Measurements from ENCODE around the gene NR3C2.
"Not testable (repeated sequence)": the region's sequence is repeated elsewhere in the genome, so short reads cannot be mapped to it uniquely, and the experiment has no call there.

NR3C2 gene

GRCh38 chr4:148089624-148090023 lies 352.6 kb downstream of the NR3C2 start:
- Histone ChIP-seq H3K36me3 (ENCODE audit: control insufficient read depth, insufficient read depth, low read length, severe bottlenecking) (no peaks in the 10 kb centered on the region), H3K27me3 (replicated peaks; ENCODE audit: control insufficient read depth, insufficient read depth, low read length) (no peaks in the 10 kb centered on the region), H3K4me3 (ENCODE audit: low read length) (no peak overlapping the region), H3K9me3 (ENCODE audit: control insufficient read depth, low read length) (no peaks in the 10 kb centered on the region), H3K4me1 (ENCODE audit: control insufficient read depth, insufficient read depth, low read length) (no peaks in the 10 kb centered on the region), H3K9ac (ENCODE audit: low read length) (no peak overlapping the region)
- DNase-seq (ENCODE audit: low read depth): no peak

GRCh38 chr4:148083073-148083472 lies 359.1 kb downstream of the NR3C2 start:
- H3K27me3 ChIP-seq (replicated peaks; ENCODE audit: control insufficient read depth, insufficient read depth, low read length); H3K4me3 ChIP-seq (ENCODE audit: low read length); H3K9ac ChIP-seq (ENCODE audit: low read length); H3K9me3 ChIP-seq (ENCODE audit: control insufficient read depth, low read length); H3K36me3 ChIP-seq (ENCODE audit: control insufficient read depth, insufficient read depth, low read length, severe bottlenecking); H3K4me1 ChIP-seq (ENCODE audit: control insufficient read depth, insufficient read depth, low read length); DNase-seq (ENCODE audit: low read depth): not testable (repeated sequence)

GRCh38 chr4:148081745-148082144 lies 360.5 kb downstream of the NR3C2 start:
- peaks cover 16% of the 10 kb centered on the region for H3K4me1 ChIP-seq (ENCODE audit: control insufficient read depth, insufficient read depth, low read length)
- H3K36me3 ChIP-seq (ENCODE audit: control insufficient read depth, insufficient read depth, low read length, severe bottlenecking): peaks cover 5% of the 10 kb centered on the region
- no peak overlapping the region for H3K4me3 ChIP-seq (ENCODE audit: low read length)
- peaks cover 5% of the 10 kb centered on the region for H3K9me3 ChIP-seq (ENCODE audit: control insufficient read depth, low read length)
- no peaks in the 10 kb centered on the region for H3K27me3 ChIP-seq (replicated peaks; ENCODE audit: control insufficient read depth, insufficient read depth, low read length)
- no peak overlapping the region for H3K9ac ChIP-seq (ENCODE audit: low read length)
- no peak for DNase-seq (ENCODE audit: low read depth)

- no peak overlapping the region for H3K4me3 ChIP-seq (ENCODE audit: low read length)
- no peak for DNase-seq (ENCODE audit: low read depth)
- H3K9me3 ChIP-seq (ENCODE audit: control insufficient read depth, low read length): peaks cover 5% of the 10 kb centered on the region
- H3K36me3 ChIP-seq (ENCODE audit: control insufficient read depth, insufficient read depth, low read length, severe bottlenecking): peaks cover 5% of the 10 kb centered on the region
- H3K27me3 ChIP-seq (replicated peaks; ENCODE audit: control insufficient read depth, insufficient read depth, low read length): no peaks in the 10 kb centered on the region
- H3K4me1 ChIP-seq (ENCODE audit: control insufficient read depth, insufficient read depth, low read length): peaks cover 16% of the 10 kb centered on the region
- H3K9ac ChIP-seq (ENCODE audit: low read length): no peak overlapping the region
Measured at GRCh38 chr4:148081267-148081666, 360.9 kb downstream of the NR3C2 start.

- peaks cover 16% of the 10 kb centered on the region for H3K36me3 ChIP-seq (ENCODE audit: control insufficient read depth, insufficient read depth, low read length, severe bottlenecking)
- no peak for DNase-seq (ENCODE audit: low read depth)
Measured at GRCh38 chr4:148079961-148080360, 362.3 kb downstream of the NR3C2 start.

GRCh38 chr4:148078061-148078460 lies 364.2 kb downstream of the NR3C2 start:
- Histone ChIP-seq H3K4me1 (ENCODE audit: control insufficient read depth, insufficient read depth, low read length) (peaks cover 16% of the 10 kb centered on the region), H3K9me3 (ENCODE audit: control insufficient read depth, low read length) (peaks cover 17% of the 10 kb centered on the region), H3K9ac (ENCODE audit: low read length) (no peak overlapping the region), H3K4me3 (ENCODE audit: low read length) (no peak overlapping the region), H3K36me3 (ENCODE audit: control insufficient read depth, insufficient read depth, low read length, severe bottlenecking) (peaks cover 33% of the 10 kb centered on the region), H3K27me3 (replicated peaks; ENCODE audit: control insufficient read depth, insufficient read depth, low read length) (no peaks in the 10 kb centered on the region)
- no peak for DNase-seq (ENCODE audit: low read depth)

More at GRCh38 chr4:148079961-148080360, 362.3 kb downstream of the NR3C2 start:
- Histone ChIP-seq H3K27me3 (replicated peaks; ENCODE audit: control insufficient read depth, insufficient read depth, low read length) (no peaks in the 10 kb centered on the region), H3K4me1 (ENCODE audit: control insufficient read depth, insufficient read depth, low read length) (peaks cover 16% of the 10 kb centered on the region), H3K9me3 (ENCODE audit: control insufficient read depth, low read length) (peaks cover 13% of the 10 kb centered on the region), H3K9ac (ENCODE audit: low read length) (no peak overlapping the region), H3K4me3 (ENCODE audit: low read length) (no peak overlapping the region)

GRCh38 chr4:148077581-148077980 lies 364.6 kb downstream of the NR3C2 start:
- H3K4me1 ChIP-seq (ENCODE audit: control insufficient read depth, insufficient read depth, low read length): peaks cover 16% of the 10 kb centered on the region
- no peak overlapping the region for H3K9ac ChIP-seq (ENCODE audit: low read length)
- H3K36me3 ChIP-seq (ENCODE audit: control insufficient read depth, insufficient read depth, low read length, severe bottlenecking): peaks cover 34% of the 10 kb centered on the region
- DNase-seq (ENCODE audit: low read depth): no peak
- no peak overlapping the region for H3K4me3 ChIP-seq (ENCODE audit: low read length)
- H3K27me3 ChIP-seq (replicated peaks; ENCODE audit: control insufficient read depth, insufficient read depth, low read length): no peaks in the 10 kb centered on the region
- H3K9me3 ChIP-seq (ENCODE audit: control insufficient read depth, low read length): peaks cover 17% of the 10 kb centered on the region

- Histone ChIP-seq H3K36me3 (ENCODE audit: control insufficient read depth, insufficient read depth, low read length, severe bottlenecking) (peaks cover 40% of the 10 kb centered on the region), H3K27me3 (replicated peaks; ENCODE audit: control insufficient read depth, insufficient read depth, low read length) (no peaks in the 10 kb centered on the region), H3K4me3 (ENCODE audit: low read length) (no peak overlapping the region), H3K4me1 (ENCODE audit: control insufficient read depth, insufficient read depth, low read length) (peaks cover 16% of the 10 kb centered on the region), H3K9ac (ENCODE audit: low read length) (no peak overlapping the region), H3K9me3 (ENCODE audit: control insufficient read depth, low read length) (peaks cover 17% of the 10 kb centered on the region)
- DNase-seq (ENCODE audit: low read depth): no peak
Measured at GRCh38 chr4:148076964-148077363, 365.2 kb downstream of the NR3C2 start.

- Histone ChIP-seq H3K36me3 (ENCODE audit: control insufficient read depth, insufficient read depth, low read length, severe bottlenecking) (peaks cover 41% of the 10 kb centered on the region), H3K9ac (ENCODE audit: low read length) (no peak overlapping the region), H3K9me3 (ENCODE audit: control insufficient read depth, low read length) (peaks cover 17% of the 10 kb centered on the region), H3K27me3 (replicated peaks; ENCODE audit: control insufficient read depth, insufficient read depth, low read length) (no peaks in the 10 kb centered on the region), H3K4me1 (ENCODE audit: control insufficient read depth, insufficient read depth, low read length) (peaks cover 16% of the 10 kb centered on the region), H3K4me3 (ENCODE audit: low read length) (no peak overlapping the region)
- no peak for DNase-seq (ENCODE audit: low read depth)
Measured at GRCh38 chr4:148075438-148075837, 366.8 kb downstream of the NR3C2 start.

GRCh38 chr4:148074462-148074861 lies 367.8 kb downstream of the NR3C2 start:
- no peaks in the 10 kb centered on the region for H3K27me3 ChIP-seq (replicated peaks; ENCODE audit: control insufficient read depth, insufficient read depth, low read length)
- H3K9me3 ChIP-seq (ENCODE audit: control insufficient read depth, low read length): peaks cover 17% of the 10 kb centered on the region
- H3K9ac ChIP-seq (ENCODE audit: low read length): no peak overlapping the region
- H3K36me3 ChIP-seq (ENCODE audit: control insufficient read depth, insufficient read depth, low read length, severe bottlenecking): peaks cover 41% of the 10 kb centered on the region
- H3K4me1 ChIP-seq (ENCODE audit: control insufficient read depth, insufficient read depth, low read length): peaks cover 23% of the 10 kb centered on the region
- no peak overlapping the region for H3K4me3 ChIP-seq (ENCODE audit: low read length)
- DNase-seq (ENCODE audit: low read depth): no peak

- DNase-seq (ENCODE audit: low read depth): no peak
- Histone ChIP-seq H3K27me3 (replicated peaks; ENCODE audit: control insufficient read depth, insufficient read depth, low read length) (no peaks in the 10 kb centered on the region), H3K9me3 (ENCODE audit: control insufficient read depth, low read length) (peaks cover 17% of the 10 kb centered on the region), H3K9ac (ENCODE audit: low read length) (no peak overlapping the region), H3K4me1 (ENCODE audit: control insufficient read depth, insufficient read depth, low read length) (peaks cover 20% of the 10 kb centered on the region), H3K36me3 (ENCODE audit: control insufficient read depth, insufficient read depth, low read length, severe bottlenecking) (peaks cover 41% of the 10 kb centered on the region), H3K4me3 (ENCODE audit: low read length) (no peak overlapping the region)
Measured at GRCh38 chr4:148073349-148073748, 368.9 kb downstream of the NR3C2 start.

- H3K9me3 ChIP-seq (ENCODE audit: control insufficient read depth, low read length): peaks cover 17% of the 10 kb centered on the region
- peaks cover 14% of the 10 kb centered on the region for H3K4me1 ChIP-seq (ENCODE audit: control insufficient read depth, insufficient read depth, low read length)
- no peak overlapping the region for H3K9ac ChIP-seq (ENCODE audit: low read length)
- DNase-seq (ENCODE audit: low read depth): no peak
- no peaks in the 10 kb centered on the region for H3K27me3 ChIP-seq (replicated peaks; ENCODE audit: control insufficient read depth, insufficient read depth, low read length)
- H3K4me3 ChIP-seq (ENCODE audit: low read length): no peak overlapping the region
- peaks cover 41% of the 10 kb centered on the region for H3K36me3 ChIP-seq (ENCODE audit: control insufficient read depth, insufficient read depth, low read length, severe bottlenecking)
Measured at GRCh38 chr4:148072789-148073188, 369.4 kb downstream of the NR3C2 start.

Data from adipocyte (in vitro differentiated cells).